NK-92 (cell line): ENCODE results near the gene UEVLD.

Source experiments
- DNase-seq: peaks from one replicate; lab custom pipeline; 2025; ENCODE audit not compliant: unreplicated experiment; lab: John Stamatoyannopoulos, UW

Gene UEVLD

GRCh38 chr11:18590571-18590970 is 2.0 kb upstream of the UEVLD start:
- DNase-seq, result no peak

- no peak for DNase-seq
These were observed 6.7 kb downstream of the UEVLD start for GRCh38 chr11:18581825-18582224.

- DNase-seq, result no peak
These were observed 8.3 kb downstream of the UEVLD start for GRCh38 chr11:18580113-18580766.

GRCh38 chr11:18578975-18579598 is 9.4 kb downstream of the UEVLD start:
- no peak for DNase-seq

- no peak for DNase-seq
These were observed 13.2 kb downstream of the UEVLD start for GRCh38 chr11:18575361-18575760.

- DNase-seq, result no peak
These were observed 21.5 kb downstream of the UEVLD start for GRCh38 chr11:18567081-18567480.

GRCh38 chr11:18566406-18566805 is 22.1 kb downstream of the UEVLD start:
- no peak for DNase-seq

- DNase-seq, result no peak
These were observed 24.4 kb downstream of the UEVLD start for GRCh38 chr11:18564149-18564548.

GRCh38 chr11:18563090-18563730 is 25.3 kb downstream of the UEVLD start:
- no peak for DNase-seq

GRCh38 chr11:18548001-18548400 is 40.5 kb downstream of the UEVLD start:
- no peak for DNase-seq

- no peak for DNase-seq
These were observed 48.1 kb downstream of the UEVLD start for GRCh38 chr11:18540207-18541009.

- DNase-seq, result no peak
These were observed 52.3 kb downstream of the UEVLD start for GRCh38 chr11:18536209-18536608.

- no peak for DNase-seq
These were observed 54.3 kb downstream of the UEVLD start for GRCh38 chr11:18534245-18534644.

- DNase-seq, result no peak
These were observed 55.2 kb downstream of the UEVLD start for GRCh38 chr11:18533365-18533764.

GRCh38 chr11:18527512-18527911 is 61.0 kb downstream of the UEVLD start:
- DNase-seq, result no peak

GRCh38 chr11:18526521-18527296 is 61.8 kb downstream of the UEVLD start, which contains the start of gene TSG101:
Gene TSG101, minus strand, starts transcription at chr11:18526942. Its CDS starts 126 bp downstream, at chr11:18526816.
- DNase-seq, result peak; percentile 61

GRCh38 chr11:18526130-18526520 is 62.4 kb downstream of the UEVLD start:
- no peak for DNase-seq

GRCh38 chr11:18524248-18524647 is 64.3 kb downstream of the UEVLD start:
- DNase-seq, result no peak

- DNase-seq, result no peak
These were observed 65.5 kb downstream of the UEVLD start for GRCh38 chr11:18523084-18523483.

GRCh38 chr11:18522388-18522787 is 66.1 kb downstream of the UEVLD start:
- no peak for DNase-seq

- no peak for DNase-seq
These were observed 67.4 kb downstream of the UEVLD start for GRCh38 chr11:18521122-18521521.
